CD8-positive, alpha-beta memory T cell (primary cell): ENCODE results near the gene PRICKLE1. TPM values are rescaled to one million over a fixed set of nuclear protein-coding genes. Genes with fewer than 3 reads are reported as not detected.

Experiments used
- CTCF ChIA-PET: fragments of 350-600 bp; sonication (Branson Sonifier 250); formaldehyde crosslinking; loops from one replicate; lab custom pipeline; 2021; ENCODE audit warnings: antibody characterized with exemption; lab: Charles Lee
- POLR2A ChIA-PET: fragments of 350-600 bp; sonication (Branson Sonifier 250); formaldehyde crosslinking; loops from one replicate; lab custom pipeline; 2021; ENCODE audit warnings: antibody characterized with exemption; lab: Charles Lee
- DNase-seq, 5 donors: peaks; one replicate each; pipeline versions ENCODE4 v3.0.0 to v3.0.0-alpha.2; 2020 to 2022; ENCODE audit warnings: mixed read lengths in 1 of 5
- H3K27ac ChIP-seq: one replicate; pipeline ENCODE4 v1.7.0; 2013; ENCODE audit warnings: low read depth, mild to moderate bottlenecking, low read length, moderate library complexity
- H3K27me3 ChIP-seq: 2 replicates; pipeline ENCODE4 v1.7.0; 2013; ENCODE audit warnings: low read length, mild to moderate bottlenecking; ENCODE audit not compliant: insufficient read depth, poor library complexity, severe bottlenecking
- H3K36me3 ChIP-seq: 2 replicates; pipeline ENCODE4 v1.7.0; 2013; ENCODE audit warnings: mild to moderate bottlenecking, low read length, moderate library complexity; ENCODE audit not compliant: insufficient read depth
- H3K4me1 ChIP-seq: 2 replicates; pipeline ENCODE4 v1.7.0; 2013; ENCODE audit warnings: mild to moderate bottlenecking, low read length, moderate library complexity; ENCODE audit not compliant: insufficient read depth
- H3K4me3 ChIP-seq: 2 replicates; pipeline ENCODE4 v1.7.0; 2013; ENCODE audit warnings: mild to moderate bottlenecking, low read length
- H3K9me3 ChIP-seq: 2 replicates; pipeline ENCODE4 v1.7.0; 2013; ENCODE audit warnings: mild to moderate bottlenecking, low read length
- H3K27ac Mint-ChIP-seq, 8 donors: one replicate each; pipeline ENCODE4 v1.8.0; 2020 to 2021; ENCODE audit warnings: mixed read lengths in 8 of 8, mild to moderate bottlenecking in 6 of 8, inconsistent platforms in 3 of 8, moderate library complexity in 3 of 8
- H3K27me3 Mint-ChIP-seq, 2 donors: one replicate each; pipeline ENCODE4 v1.8.0; 2020 to 2021; ENCODE audit warnings: mixed read lengths in 2 of 2, mild to moderate bottlenecking in 1 of 2, moderate library complexity in 1 of 2
- H3K36me3 Mint-ChIP-seq, 3 donors: one replicate each; pipeline ENCODE4 v1.8.0; 2020 to 2021; ENCODE audit warnings: mixed read lengths in 3 of 3, inconsistent platforms in 1 of 3, mild to moderate bottlenecking in 1 of 3
- H3K4me1 Mint-ChIP-seq, 3 donors: one replicate each; pipeline ENCODE4 v1.8.0; 2020 to 2021; ENCODE audit warnings: mixed read lengths in 3 of 3, inconsistent platforms in 1 of 3, mild to moderate bottlenecking in 1 of 3
- H3K4me3 Mint-ChIP-seq, 7 donors: one replicate each; pipeline ENCODE4 v1.8.0; 2020 to 2021; ENCODE audit warnings: mixed read lengths in 7 of 7, mild to moderate bottlenecking in 6 of 7, moderate library complexity in 4 of 7, inconsistent platforms in 2 of 7
- H3K9me3 Mint-ChIP-seq, 5 donors: one replicate each; pipeline ENCODE4 v1.8.0; 2020 to 2022; ENCODE audit warnings: mixed read lengths in 5 of 5, mild to moderate bottlenecking in 3 of 5, moderate library complexity in 2 of 5, inconsistent platforms in 1 of 5
- polyA plus RNA-seq: library from polyadenylated mRNA; unstranded; fragments of 300-500 nt; fragmentation: Illumina TruSeq; gene quantifications from one replicate; pipeline ENCODE4 v1.2.3, GENCODE V29; 2021
- total RNA-seq, 2 experiments: library from RNA; stranded (reverse); gene quantifications; one replicate each; pipeline ENCODE4 v1.2.3, GENCODE V29; 2021

PRICKLE1 gene
- total and polyA plus RNA-seq, 3 experiments from 2014 or later, result 0.53 TPM; not detected in 2

GRCh38 chr12:42495244-42495643 is 94.3 kb downstream of the PRICKLE1 start:
- H3K36me3 Mint-ChIP-seq, result no peaks in the 10 kb centered on the region
- Histone ChIP-seq H3K4me1 (no peaks in the 10 kb centered on the region), H3K4me3 (no peak overlapping the region), H3K27ac (no peak overlapping the region), H3K36me3 (no peaks in the 10 kb centered on the region), H3K9me3 (no peaks in the 10 kb centered on the region), H3K27me3 (no peaks in the 10 kb centered on the region)
- H3K9me3 Mint-ChIP-seq, result no peaks in the 10 kb centered on the region
- H3K27me3 Mint-ChIP-seq, result peaks cover 2 to 17% of the 10 kb centered on the region in 2 donors
- no peak overlapping the region for H3K4me3 Mint-ChIP-seq
- no peaks in the 10 kb centered on the region for H3K4me1 Mint-ChIP-seq
- POLR2A ChIA-PET, result no interaction called here
- CTCF ChIA-PET, result no interaction called here
- no peak overlapping the region for H3K27ac Mint-ChIP-seq
- no peak for DNase-seq

GRCh38 chr12:42492267-42492666 is 97.3 kb downstream of the PRICKLE1 start:
- POLR2A ChIA-PET, result no interaction called here
- H3K9me3 Mint-ChIP-seq, result no peaks in the 10 kb centered on the region
- H3K4me1 ChIP-seq, result no peaks in the 10 kb centered on the region
- no peaks in the 10 kb centered on the region for H3K9me3 ChIP-seq
- H3K27ac Mint-ChIP-seq, result no peak overlapping the region
- no peaks in the 10 kb centered on the region for H3K36me3 Mint-ChIP-seq
- no peak overlapping the region for H3K4me3 Mint-ChIP-seq
- H3K36me3 ChIP-seq, result no peaks in the 10 kb centered on the region
- no peaks in the 10 kb centered on the region for H3K4me1 Mint-ChIP-seq
- no peak overlapping the region for H3K27ac ChIP-seq
- no peak for DNase-seq
- H3K27me3 ChIP-seq, result peaks cover 3% of the 10 kb centered on the region
- CTCF ChIA-PET, result no interaction called here
- H3K27me3 Mint-ChIP-seq, result peaks cover 8 to 36% of the 10 kb centered on the region in 2 donors
- H3K4me3 ChIP-seq, result no peak overlapping the region

- DNase-seq, result no peak
- Histone ChIP-seq H3K4me1 (no peaks in the 10 kb centered on the region), H3K27ac (no peak overlapping the region), H3K4me3 (no peak overlapping the region), H3K9me3 (no peaks in the 10 kb centered on the region), H3K27me3 (peaks cover 3% of the 10 kb centered on the region), H3K36me3 (no peaks in the 10 kb centered on the region)
- no peak overlapping the region for H3K27ac Mint-ChIP-seq
- ChIA-PET POLR2A (no interaction called here), CTCF (interaction anchor here (0.8 kb wide), 1 partner anchor 9 kb away, joined by 3 read pairs; no protein-coding TSS in a partner anchor)
- H3K9me3 Mint-ChIP-seq, result no peaks in the 10 kb centered on the region
- no peak overlapping the region for H3K4me3 Mint-ChIP-seq
- H3K36me3 Mint-ChIP-seq, result no peaks in the 10 kb centered on the region
- H3K4me1 Mint-ChIP-seq, result no peaks in the 10 kb centered on the region
- peaks cover 8 to 53% of the 10 kb centered on the region in 2 donors for H3K27me3 Mint-ChIP-seq
Measured at GRCh38 chr12:42490261-42490842, 99.2 kb downstream of the PRICKLE1 start.

- Histone ChIP-seq H3K9me3 (no peaks in the 10 kb centered on the region), H3K4me3 (no peak overlapping the region), H3K27ac (no peak overlapping the region), H3K27me3 (peaks cover 16% of the 10 kb centered on the region), H3K4me1 (peaks cover 7% of the 10 kb centered on the region), H3K36me3 (no peaks in the 10 kb centered on the region)
- H3K36me3 Mint-ChIP-seq, result no peaks in the 10 kb centered on the region
- no peak overlapping the region for H3K4me3 Mint-ChIP-seq
- H3K27me3 Mint-ChIP-seq, result peaks cover 20 to 63% of the 10 kb centered on the region in 2 donors
- POLR2A ChIA-PET, result no interaction called here
- H3K27ac Mint-ChIP-seq, result no peak overlapping the region
- no peaks in the 10 kb centered on the region for H3K9me3 Mint-ChIP-seq
- peaks cover 9 to 14% (median 13%) of the 10 kb centered on the region in 3 donors for H3K4me1 Mint-ChIP-seq
- CTCF ChIA-PET, result no interaction called here
- DNase-seq, result no peak
Measured at GRCh38 chr12:42486407-42486806, 103.1 kb downstream of the PRICKLE1 start.

- Histone ChIP-seq H3K9me3 (no peaks in the 10 kb centered on the region), H3K4me3 (no peak overlapping the region), H3K36me3 (no peaks in the 10 kb centered on the region), H3K27ac (no peak overlapping the region), H3K27me3 (peaks cover 17% of the 10 kb centered on the region), H3K4me1 (peaks cover 7% of the 10 kb centered on the region)
- H3K36me3 Mint-ChIP-seq, result no peaks in the 10 kb centered on the region
- H3K9me3 Mint-ChIP-seq, result no peaks in the 10 kb centered on the region
- CTCF ChIA-PET, result no interaction called here
- POLR2A ChIA-PET, result no interaction called here
- peaks cover 9 to 14% (median 13%) of the 10 kb centered on the region in 3 donors for H3K4me1 Mint-ChIP-seq
- peaks cover 21 to 68% of the 10 kb centered on the region in 2 donors for H3K27me3 Mint-ChIP-seq
- peak overlapping the region in 1 of 8 donors; percentile 50 for H3K27ac Mint-ChIP-seq
- no peak overlapping the region for H3K4me3 Mint-ChIP-seq
- DNase-seq, result no peak
Measured at GRCh38 chr12:42485823-42486222, 103.7 kb downstream of the PRICKLE1 start.

GRCh38 chr12:42484996-42485395 is 104.5 kb downstream of the PRICKLE1 start:
- Mint-ChIP-seq H3K4me3 (peak overlapping the region in 2 of 7 donors; percentile 74 to 83), H3K27ac (no peak overlapping the region), H3K4me1 (peaks cover 9 to 14% (median 13%) of the 10 kb centered on the region in 3 donors), H3K27me3 (peaks cover 28 to 70% of the 10 kb centered on the region in 2 donors), H3K9me3 (no peaks in the 10 kb centered on the region), H3K36me3 (no peaks in the 10 kb centered on the region)
- Histone ChIP-seq H3K27ac (no peak overlapping the region), H3K27me3 (peaks cover 20% of the 10 kb centered on the region), H3K36me3 (no peaks in the 10 kb centered on the region), H3K4me1 (peaks cover 7% of the 10 kb centered on the region), H3K9me3 (no peaks in the 10 kb centered on the region), H3K4me3 (no peak overlapping the region)
- no peak for DNase-seq
- POLR2A ChIA-PET, result interaction anchor here (0.6 kb wide), 1 partner anchor 484 kb away, joined by 5 read pairs; no protein-coding TSS in a partner anchor
- CTCF ChIA-PET, result no interaction called here

- POLR2A ChIA-PET, result no interaction called here
Measured at GRCh38 chr12:42483521-42483790, 106.1 kb downstream of the PRICKLE1 start.

GRCh38 chr12:42482748-42483520 is 106.6 kb downstream of the PRICKLE1 start:
- H3K4me1 ChIP-seq, result peaks cover 7% of the 10 kb centered on the region
- H3K27me3 Mint-ChIP-seq, result peaks cover 30 to 79% of the 10 kb centered on the region in 2 donors

More at GRCh38 chr12:42483521-42483790, 106.1 kb downstream of the PRICKLE1 start:
- Histone ChIP-seq H3K9me3 (no peaks in the 10 kb centered on the region), H3K27me3 (peaks cover 20% of the 10 kb centered on the region), H3K4me1 (peaks cover 7% of the 10 kb centered on the region), H3K27ac (no peak overlapping the region), H3K36me3 (no peaks in the 10 kb centered on the region), H3K4me3 (peak overlapping the region; percentile 48)
- Mint-ChIP-seq H3K27ac (no peak overlapping the region), H3K27me3 (peaks cover 33 to 79% of the 10 kb centered on the region in 2 donors), H3K36me3 (no peaks in the 10 kb centered on the region), H3K4me3 (peak overlapping the region; percentile 74 to 93 (median 85)), H3K9me3 (no peaks in the 10 kb centered on the region), H3K4me1 (peaks cover 9 to 14% (median 13%) of the 10 kb centered on the region in 3 donors)
- DNase-seq, result peak in 3 of 5 donors; percentile 17 to 46 (median 17)
- CTCF ChIA-PET, result interaction anchor here (1.8 kb wide), 1 partner anchor 15 kb away, joined by 5 read pairs; no protein-coding TSS in a partner anchor

More at GRCh38 chr12:42482748-42483520, 106.6 kb downstream of the PRICKLE1 start:
- ChIA-PET CTCF (interaction anchor here (1.0 to 1.8 kb wide), 2 partner anchors 14 to 23 kb away, joined by 3 to 5 read pairs; no protein-coding TSS in a partner anchor), POLR2A (no interaction called here)
- Mint-ChIP-seq H3K36me3 (no peaks in the 10 kb centered on the region), H3K4me1 (peaks cover 9 to 14% (median 13%) of the 10 kb centered on the region in 3 donors), H3K4me3 (peak overlapping the region; percentile 72 to 78 (median 75)), H3K9me3 (no peaks in the 10 kb centered on the region), H3K27ac (no peak overlapping the region)
- peak overlapping the region; percentile 48 for H3K4me3 ChIP-seq
- H3K27ac ChIP-seq, result no peak overlapping the region
- peak; percentile 11 to 46 (median 20) for DNase-seq
- H3K27me3 ChIP-seq, result peaks cover 17% of the 10 kb centered on the region
- no peaks in the 10 kb centered on the region for H3K36me3 ChIP-seq
- H3K9me3 ChIP-seq, result no peaks in the 10 kb centered on the region
